ENCODE data around the gene ACAD10.

GRCh38 chr12:111733340-111733915 lies 47.6 kb downstream of the ACAD10 start:
- TF ChIP-seq ZNF761 (CRISPR knock-in tag; conservative IDR thresholded peaks at IDR 0.05) (no peak), ZBTB7A (CRISPR knock-in tag; IDR thresholded peaks at IDR 0.05) (no peak), POLR2A (IDR thresholded peaks at IDR 0.05; ENCODE audit: insufficient read depth in 1 of 2, low read depth in 2 of 2, low read length in 2 of 2) (no peak), MAFK (conservative IDR thresholded peaks at IDR 0.05 in 1 of 2, IDR thresholded peaks at IDR 0.05 in 1 of 2; ENCODE audit: low read length in 2 of 2) (no peak), POLR2AphosphoS5 (IDR thresholded peaks at IDR 0.05; ENCODE audit: low read depth, low read length) (no peak), ZNF24 (IDR thresholded peaks at IDR 0.05) (no peak), ZFX (CRISPR knock-in tag; IDR thresholded peaks at IDR 0.05; ENCODE audit: low read depth) (no peak), NCOA5 (CRISPR knock-in tag; IDR thresholded peaks at IDR 0.05) (no peak), RFX5 (IDR thresholded peaks at IDR 0.05; ENCODE audit: low read depth, low read length) (no peak), CTCF (CRISPR knock-in tag; IDR thresholded peaks at IDR 0.05) (no peak)

Measured in HepG2 (cell line).